Adipocyte (in vitro differentiated cells): ENCODE results near the gene PCBP3.

Source experiments
- DNase-seq: peaks from one replicate; pipeline ENCODE4 v3.0.0-alpha.2; 2015; ENCODE audit warnings: low read depth
- H3K27me3 ChIP-seq: replicated peaks from 2 replicates; pipeline ENCODE4 v1.7.0; 2013; ENCODE audit warnings: mild to moderate bottlenecking, low read length, moderate library complexity; ENCODE audit not compliant: control insufficient read depth, insufficient read depth
- H3K36me3 ChIP-seq: 2 replicates; pipeline ENCODE4 v1.7.0; 2013; ENCODE audit warnings: low read length, mild to moderate bottlenecking, moderate library complexity; ENCODE audit not compliant: control insufficient read depth, insufficient read depth, severe bottlenecking
- H3K4me1 ChIP-seq: 2 replicates; pipeline ENCODE4 v1.7.0; 2013; ENCODE audit warnings: mild to moderate bottlenecking, low read length, moderate library complexity; ENCODE audit not compliant: control insufficient read depth, insufficient read depth
- H3K4me3 ChIP-seq: 2 replicates; pipeline ENCODE4 v1.7.0; 2013; ENCODE audit warnings: mild to moderate bottlenecking, low read length, moderate library complexity
- H3K9ac ChIP-seq: 2 replicates; pipeline ENCODE4 v1.7.0; 2013; ENCODE audit warnings: mild to moderate bottlenecking, low read length, moderate library complexity
- H3K9me3 ChIP-seq: 2 replicates; pipeline ENCODE4 v1.7.0; 2013; ENCODE audit warnings: mild to moderate bottlenecking, low read length, moderate library complexity; ENCODE audit not compliant: control insufficient read depth

Gene PCBP3

DNA sequence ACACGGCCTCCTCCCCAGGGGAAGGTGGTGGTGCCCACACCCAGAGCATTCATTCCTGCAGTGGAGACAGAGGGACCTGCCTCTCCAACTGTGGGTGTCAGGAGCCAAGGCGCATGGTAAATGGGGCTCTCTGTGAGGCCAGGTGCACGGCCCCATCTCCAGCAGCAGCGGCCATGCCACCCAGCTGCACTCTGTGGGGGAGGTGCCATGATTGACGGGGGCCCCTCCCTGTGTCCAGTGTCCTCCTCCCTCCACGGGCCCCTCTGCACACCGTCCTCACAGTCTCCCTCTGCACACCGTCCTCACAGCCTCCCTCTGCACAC is 254.5 kb downstream of the PCBP3 start:
- H3K36me3 ChIP-seq, result peaks cover 33% of the 10 kb centered on the region

DNA sequence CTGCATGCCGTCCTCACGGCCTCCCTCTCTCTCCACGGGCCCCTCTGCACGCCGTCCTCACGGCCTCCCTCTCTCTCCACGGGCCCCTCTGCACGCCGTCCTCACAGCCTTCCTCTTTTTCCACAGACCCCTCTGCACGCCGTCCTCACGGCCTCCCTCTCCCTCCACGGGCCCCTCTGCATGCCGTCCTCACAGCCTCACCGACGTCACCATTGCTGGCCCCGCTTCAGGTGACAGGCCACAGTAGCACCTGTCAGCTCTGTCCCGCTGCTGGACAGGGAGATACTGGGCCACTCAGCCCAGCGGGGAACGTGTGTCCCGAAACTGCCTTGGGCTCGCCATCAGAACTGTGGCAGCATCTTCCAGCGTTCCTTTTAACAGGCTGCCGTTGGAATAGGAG is 255.3 kb downstream of the PCBP3 start:
- H3K27me3 ChIP-seq, result no peaks in the 10 kb centered on the region
- H3K9me3 ChIP-seq, result no peaks in the 10 kb centered on the region
- H3K4me3 ChIP-seq, result no peak overlapping the region
- peaks cover 18% of the 10 kb centered on the region for H3K4me1 ChIP-seq
- H3K9ac ChIP-seq, result no peak overlapping the region
- no peak for DNase-seq
- H3K36me3 ChIP-seq, result peaks cover 39% of the 10 kb centered on the region

More for the DNA sequence above, 254.5 kb downstream of the PCBP3 start:
- peaks cover 21% of the 10 kb centered on the region for H3K4me1 ChIP-seq
- no peak overlapping the region for H3K4me3 ChIP-seq
- H3K9me3 ChIP-seq, result no peaks in the 10 kb centered on the region
- H3K27me3 ChIP-seq, result no peaks in the 10 kb centered on the region
- DNase-seq, result no peak
- H3K9ac ChIP-seq, result no peak overlapping the region

DNA sequence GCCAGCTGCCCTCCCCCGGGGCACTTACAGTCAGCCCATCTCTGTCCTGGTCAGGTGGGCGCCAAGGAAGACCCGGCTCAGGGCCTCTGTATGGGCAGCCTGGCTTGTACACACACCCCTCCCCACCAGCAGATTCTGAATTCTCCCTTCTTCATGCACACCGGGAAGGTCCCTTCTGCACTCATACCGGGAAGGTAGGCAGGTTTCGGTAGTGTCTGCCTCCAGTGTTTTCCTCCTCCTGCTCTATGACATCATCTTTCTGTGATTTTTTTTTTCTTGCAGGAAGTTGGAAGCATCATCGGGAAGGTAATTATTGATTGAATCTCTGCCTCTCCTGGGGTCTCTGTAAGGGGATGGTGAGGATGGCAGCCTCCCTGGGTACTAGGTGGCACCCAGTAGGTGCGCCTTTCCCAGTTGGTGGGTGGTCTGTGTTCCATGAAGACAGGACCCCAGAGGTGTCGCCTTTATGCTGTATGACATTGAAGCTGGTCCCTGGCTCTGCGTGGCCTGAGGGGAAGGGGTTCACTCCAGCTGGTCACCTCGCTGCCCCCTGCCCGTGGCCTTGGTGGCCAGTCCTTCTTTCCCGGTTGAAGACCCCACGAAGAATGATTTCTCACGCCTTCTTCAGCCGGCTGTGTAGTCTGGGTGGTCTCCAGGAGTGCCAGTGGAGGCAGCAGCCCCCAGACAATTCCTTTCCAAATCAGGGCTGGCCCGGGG is 255.9 kb downstream of the PCBP3 start:
- DNase-seq, result no peak
- H3K9ac ChIP-seq, result no peak overlapping the region
- H3K36me3 ChIP-seq, result peaks cover 40% of the 10 kb centered on the region
- H3K4me3 ChIP-seq, result no peak overlapping the region
- no peaks in the 10 kb centered on the region for H3K9me3 ChIP-seq
- no peaks in the 10 kb centered on the region for H3K27me3 ChIP-seq
- H3K4me1 ChIP-seq, result peaks cover 11% of the 10 kb centered on the region

DNA sequence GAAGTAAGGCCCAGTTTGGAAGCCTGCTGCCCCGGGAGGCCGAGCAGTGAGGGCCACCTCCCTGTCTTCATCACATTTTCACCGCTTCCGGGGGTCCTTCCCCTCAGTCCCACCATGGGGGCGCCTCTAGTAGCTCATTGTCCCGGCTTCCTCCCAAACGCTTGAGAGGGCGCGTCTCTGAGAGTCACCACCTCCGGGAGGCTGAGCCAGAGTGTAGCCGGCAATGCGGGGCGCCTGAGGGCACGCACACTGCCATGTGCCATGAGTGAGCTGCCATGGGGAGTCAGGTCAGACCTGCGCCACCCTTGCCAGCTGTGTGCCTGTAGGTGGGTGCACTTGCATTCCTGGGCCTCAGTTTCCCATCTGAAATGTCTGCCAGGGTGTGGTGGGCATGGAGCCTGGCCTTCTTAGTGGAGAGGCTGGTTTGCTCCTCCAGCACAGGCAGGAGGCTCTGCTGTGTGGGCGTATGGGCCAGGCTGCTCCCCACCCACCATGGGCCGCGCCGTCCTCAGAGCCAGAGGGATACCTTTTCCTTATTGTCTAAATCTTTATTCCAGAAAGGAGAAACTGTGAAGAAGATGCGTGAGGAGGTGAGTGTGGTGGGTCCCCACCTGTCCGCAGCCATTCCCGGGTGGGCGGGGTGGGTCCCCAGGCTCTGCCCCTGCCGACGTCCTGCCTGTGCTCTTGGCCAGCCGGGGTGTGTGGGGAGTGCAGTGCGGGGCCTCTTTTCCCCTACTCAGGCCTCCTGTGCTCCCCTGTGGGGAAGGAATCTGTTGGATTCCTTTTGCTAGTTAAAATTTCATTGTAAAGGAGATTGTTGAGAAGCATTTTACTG is 256.7 kb downstream of the PCBP3 start:
- Histone ChIP-seq H3K36me3 (peaks cover 47% of the 10 kb centered on the region), H3K9me3 (no peaks in the 10 kb centered on the region)

DNA sequence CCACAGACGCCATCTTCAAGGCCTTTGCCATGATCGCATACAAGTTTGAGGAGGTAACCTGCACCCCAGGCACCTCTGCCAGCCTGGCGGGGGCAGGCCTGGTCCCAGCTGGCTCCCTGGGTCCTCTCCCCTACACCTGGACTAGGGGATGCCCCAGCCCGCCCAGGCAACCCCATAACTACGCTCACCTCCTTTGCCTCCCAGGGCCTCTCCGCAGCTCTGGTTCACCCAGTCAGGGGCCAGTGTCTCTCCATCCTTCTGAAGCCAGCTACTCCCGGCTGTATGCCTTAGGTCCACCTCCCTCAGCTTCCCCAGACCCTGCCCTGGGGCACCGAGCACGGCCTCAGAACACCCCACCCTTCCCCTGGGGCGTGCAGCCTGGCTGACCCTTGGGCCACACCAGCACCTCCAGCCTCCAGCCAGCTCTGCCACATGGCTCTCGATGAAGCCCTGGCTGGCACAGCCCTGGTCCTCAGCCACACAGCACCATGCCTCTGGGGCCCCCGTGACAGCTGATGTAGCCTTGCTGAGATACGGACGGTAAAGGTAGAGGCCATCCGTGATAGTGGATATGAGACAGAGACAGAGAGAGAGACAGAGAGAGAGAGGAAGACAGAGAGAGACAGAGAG is 257.7 kb downstream of the PCBP3 start:
- no peak for DNase-seq
- Histone ChIP-seq H3K9me3 (no peaks in the 10 kb centered on the region), H3K9ac (no peak overlapping the region), H3K4me1 (no peaks in the 10 kb centered on the region), H3K4me3 (no peak overlapping the region), H3K27me3 (no peaks in the 10 kb centered on the region), H3K36me3 (peaks cover 50% of the 10 kb centered on the region)

More for the DNA sequence above, 256.7 kb downstream of the PCBP3 start:
- H3K4me3 ChIP-seq, result no peak overlapping the region
- no peaks in the 10 kb centered on the region for H3K27me3 ChIP-seq
- no peak overlapping the region for H3K9ac ChIP-seq
- no peak for DNase-seq
- peaks cover 3% of the 10 kb centered on the region for H3K4me1 ChIP-seq

DNA sequence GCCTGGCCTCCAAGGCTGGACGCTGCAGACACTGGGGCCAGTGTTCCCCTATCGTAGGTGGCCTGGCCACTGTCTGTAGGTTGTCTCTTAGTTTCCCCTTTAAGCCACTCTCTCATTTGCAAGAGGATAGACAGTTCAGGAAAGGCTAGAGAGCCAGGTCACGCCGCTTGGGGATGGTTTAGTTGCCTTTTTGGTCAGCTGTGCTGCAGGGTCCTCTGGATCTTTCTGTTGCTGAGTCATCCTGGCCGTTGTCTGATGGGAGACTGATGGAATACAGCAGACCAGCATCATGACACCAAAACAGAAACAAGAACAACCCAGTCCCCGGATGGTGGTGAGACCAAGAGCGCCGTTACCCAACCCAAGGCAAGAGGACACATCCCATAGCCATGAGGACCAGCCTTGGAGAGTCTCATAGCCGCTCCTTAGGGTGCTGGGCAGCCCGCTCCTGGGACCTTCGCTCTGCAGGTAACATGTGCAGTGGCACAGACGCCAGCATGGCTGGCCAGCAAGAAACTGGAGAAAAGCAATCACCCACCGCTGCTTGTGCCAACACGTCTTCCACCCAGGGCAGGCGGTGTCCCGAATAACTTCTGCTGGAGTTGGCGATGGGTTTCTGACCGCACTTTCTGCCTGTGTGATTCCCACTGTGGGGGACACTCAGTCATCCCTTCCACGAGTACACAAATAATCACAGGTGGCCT is 258.9 kb downstream of the PCBP3 start:
- H3K27me3 ChIP-seq, result no peaks in the 10 kb centered on the region
- H3K9ac ChIP-seq, result no peak overlapping the region
- H3K4me3 ChIP-seq, result no peak overlapping the region
- no peak for DNase-seq
- H3K36me3 ChIP-seq, result peaks cover 42% of the 10 kb centered on the region
- no peaks in the 10 kb centered on the region for H3K9me3 ChIP-seq
- no peaks in the 10 kb centered on the region for H3K4me1 ChIP-seq

DNA sequence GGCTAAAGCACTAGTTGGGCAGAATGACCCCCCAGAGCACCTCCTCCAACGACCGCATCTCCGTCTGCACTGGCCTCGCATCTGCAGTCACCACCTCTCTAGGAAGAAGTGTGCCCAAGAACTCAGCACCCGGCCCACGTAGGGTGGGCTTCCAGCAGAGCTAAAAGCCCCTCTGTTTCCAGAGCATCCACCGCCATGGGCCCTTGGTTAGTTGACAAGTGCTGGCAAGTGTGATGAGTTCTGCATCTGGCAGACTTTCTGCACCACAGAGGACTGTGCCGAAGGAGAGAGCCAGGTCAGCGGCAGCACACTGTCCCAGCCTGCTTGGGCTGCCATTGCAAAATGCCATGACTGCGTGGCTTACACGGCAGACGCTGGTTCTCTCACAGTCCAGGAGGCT is 261.7 kb downstream of the PCBP3 start:
- no peaks in the 10 kb centered on the region for H3K9me3 ChIP-seq
- H3K36me3 ChIP-seq, result peaks cover 36% of the 10 kb centered on the region
- H3K9ac ChIP-seq, result no peak overlapping the region
- no peak overlapping the region for H3K4me3 ChIP-seq
- H3K27me3 ChIP-seq, result no peaks in the 10 kb centered on the region
- no peaks in the 10 kb centered on the region for H3K4me1 ChIP-seq
- DNase-seq, result no peak

DNA sequence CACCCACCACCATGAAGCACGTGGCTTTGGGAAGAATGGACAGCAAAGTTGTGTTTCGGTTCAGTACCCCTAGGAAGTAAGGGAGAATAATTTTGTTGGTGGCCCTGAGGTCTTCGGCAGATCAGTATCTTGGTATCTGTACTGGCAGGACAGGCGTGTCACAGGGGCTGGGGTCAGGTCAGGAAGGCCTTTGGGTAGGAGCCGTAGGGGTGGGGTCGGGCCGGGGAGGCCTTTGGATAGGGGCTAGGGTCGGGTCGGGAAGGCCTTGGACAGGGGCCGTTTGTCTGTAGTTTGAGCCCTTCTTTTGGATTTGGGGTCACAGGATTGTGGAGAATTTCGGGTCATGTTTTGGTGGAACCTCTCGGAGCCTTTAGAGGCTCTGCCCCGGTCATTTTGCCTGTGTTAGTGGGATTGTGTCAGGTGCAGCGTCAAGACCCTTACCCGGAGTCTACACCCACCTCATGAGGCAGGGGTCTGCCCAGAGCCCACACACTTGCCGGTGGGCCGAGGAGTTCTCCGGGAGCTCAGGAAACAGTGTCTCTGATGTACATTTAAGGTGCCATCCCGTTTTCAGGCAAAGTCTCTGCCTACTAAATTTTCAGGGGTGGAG is 262.8 kb downstream of the PCBP3 start:
- Histone ChIP-seq H3K9me3 (no peaks in the 10 kb centered on the region), H3K4me3 (no peak overlapping the region), H3K27me3 (no peaks in the 10 kb centered on the region), H3K36me3 (peaks cover 32% of the 10 kb centered on the region), H3K9ac (no peak overlapping the region), H3K4me1 (no peaks in the 10 kb centered on the region)
- no peak for DNase-seq

DNA sequence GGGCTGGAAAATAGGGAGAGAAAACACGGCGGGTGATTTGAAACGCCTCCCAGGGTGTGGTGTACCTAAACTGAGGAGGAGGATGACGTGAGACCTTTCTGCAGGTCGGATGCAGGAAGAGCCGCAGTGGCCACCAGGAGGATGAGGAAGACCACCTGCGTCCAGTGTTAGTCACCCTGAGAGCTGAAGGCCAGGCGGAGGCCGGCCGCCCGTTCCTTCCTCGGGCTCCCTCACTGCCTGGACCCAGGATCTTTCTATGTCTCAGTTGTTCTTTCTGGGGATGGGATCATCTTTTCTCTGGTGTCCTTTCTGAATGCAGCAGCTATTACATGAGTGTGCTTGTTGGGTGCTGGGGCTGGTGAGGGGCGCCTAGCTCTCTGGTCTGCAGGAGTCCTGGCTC is 263.3 kb downstream of the PCBP3 start:
- Histone ChIP-seq H3K9ac (no peak overlapping the region), H3K4me1 (no peaks in the 10 kb centered on the region), H3K4me3 (no peak overlapping the region), H3K36me3 (peaks cover 33% of the 10 kb centered on the region), H3K9me3 (no peaks in the 10 kb centered on the region), H3K27me3 (no peaks in the 10 kb centered on the region)
- DNase-seq, result no peak

DNA sequence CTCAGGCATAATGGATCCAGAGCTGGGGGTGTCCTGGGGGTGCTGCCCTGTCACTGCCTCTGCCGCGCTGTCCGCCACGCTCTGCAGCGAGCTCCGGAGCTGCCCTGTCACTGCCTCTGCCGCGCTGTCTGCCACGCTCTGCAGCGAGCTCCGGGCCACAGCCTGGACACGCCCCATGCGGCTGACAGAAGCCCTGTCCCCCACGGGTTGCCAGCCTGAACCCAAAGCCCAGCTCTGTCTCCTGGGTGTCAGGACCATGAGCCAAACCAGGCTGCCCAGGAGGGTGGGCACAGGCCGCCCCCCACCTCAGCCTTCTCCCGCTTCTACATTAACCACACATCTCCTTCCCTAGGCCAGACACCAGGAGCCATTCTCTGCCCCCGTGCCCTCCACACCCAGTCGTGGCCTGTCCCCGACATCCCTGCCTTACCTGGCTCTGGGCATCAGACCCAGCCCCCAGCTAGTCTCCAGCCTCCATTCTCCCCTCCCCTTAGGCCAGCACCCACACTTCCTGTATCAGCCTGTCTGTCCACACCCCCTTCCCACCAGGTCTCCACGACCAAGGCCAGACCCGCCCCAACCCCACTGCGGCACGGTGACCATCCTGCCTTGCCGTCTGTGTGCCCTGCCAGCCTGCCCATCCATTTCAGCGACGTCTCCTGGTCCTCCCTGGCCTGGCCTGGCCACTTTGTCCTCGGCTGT is 265.2 kb downstream of the PCBP3 start:
- DNase-seq, result no peak
- no peak overlapping the region for H3K4me3 ChIP-seq
- peaks cover 20% of the 10 kb centered on the region for H3K36me3 ChIP-seq
- H3K9ac ChIP-seq, result no peak overlapping the region
- no peaks in the 10 kb centered on the region for H3K4me1 ChIP-seq
- H3K27me3 ChIP-seq, result no peaks in the 10 kb centered on the region
- H3K9me3 ChIP-seq, result no peaks in the 10 kb centered on the region
